NCI-H69 (cell line): ENCODE results near the gene NPW.

Experiments used
- DNase-seq: peaks from one replicate; lab custom pipeline; 2025; lab: John Stamatoyannopoulos, UW

Gene NPW

DNA sequence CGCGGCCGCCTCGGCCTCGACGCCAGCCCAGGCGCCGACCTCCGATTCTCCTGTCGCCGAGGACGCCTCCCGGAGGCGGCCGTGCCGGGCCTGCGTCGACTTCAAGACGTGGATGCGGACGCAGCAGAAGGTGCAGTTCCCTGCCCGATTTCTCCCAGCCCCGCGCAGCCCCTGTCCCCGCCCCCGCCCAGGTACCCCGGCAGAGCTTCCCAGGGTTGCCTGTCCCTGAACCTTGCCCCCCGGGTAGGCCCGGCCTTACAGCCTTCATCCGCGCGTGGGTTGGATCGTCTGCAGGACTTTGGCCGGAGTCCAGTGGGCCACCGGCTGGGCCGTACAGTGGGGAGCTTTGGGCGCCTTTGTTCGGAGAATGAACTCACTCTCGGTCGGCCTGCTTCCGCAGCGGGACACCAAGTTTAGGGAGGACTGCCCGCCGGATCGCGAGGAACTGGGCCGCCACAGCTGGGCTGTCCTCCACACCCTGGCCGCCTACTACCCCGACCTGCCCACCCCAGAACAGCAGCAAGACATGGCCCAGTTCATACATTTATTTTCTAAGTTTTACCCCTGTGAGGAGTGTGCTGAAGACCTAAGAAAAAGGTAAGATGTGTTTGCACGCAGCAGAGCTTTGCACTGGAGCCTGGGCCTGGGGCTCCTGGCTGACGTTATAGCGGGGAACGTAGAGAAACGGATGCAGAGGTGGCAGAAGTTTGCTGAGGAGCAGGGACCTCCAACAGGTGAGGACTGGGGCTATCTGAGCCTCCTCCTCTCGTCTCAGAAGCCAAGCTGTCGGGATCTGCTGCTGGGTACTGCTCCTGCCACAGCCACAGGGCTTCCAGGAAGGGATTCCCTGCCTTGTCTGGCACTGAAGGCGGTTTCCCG is 35.0 kb upstream of the NPW start:
- peak; percentile 74 for DNase-seq

DNA sequence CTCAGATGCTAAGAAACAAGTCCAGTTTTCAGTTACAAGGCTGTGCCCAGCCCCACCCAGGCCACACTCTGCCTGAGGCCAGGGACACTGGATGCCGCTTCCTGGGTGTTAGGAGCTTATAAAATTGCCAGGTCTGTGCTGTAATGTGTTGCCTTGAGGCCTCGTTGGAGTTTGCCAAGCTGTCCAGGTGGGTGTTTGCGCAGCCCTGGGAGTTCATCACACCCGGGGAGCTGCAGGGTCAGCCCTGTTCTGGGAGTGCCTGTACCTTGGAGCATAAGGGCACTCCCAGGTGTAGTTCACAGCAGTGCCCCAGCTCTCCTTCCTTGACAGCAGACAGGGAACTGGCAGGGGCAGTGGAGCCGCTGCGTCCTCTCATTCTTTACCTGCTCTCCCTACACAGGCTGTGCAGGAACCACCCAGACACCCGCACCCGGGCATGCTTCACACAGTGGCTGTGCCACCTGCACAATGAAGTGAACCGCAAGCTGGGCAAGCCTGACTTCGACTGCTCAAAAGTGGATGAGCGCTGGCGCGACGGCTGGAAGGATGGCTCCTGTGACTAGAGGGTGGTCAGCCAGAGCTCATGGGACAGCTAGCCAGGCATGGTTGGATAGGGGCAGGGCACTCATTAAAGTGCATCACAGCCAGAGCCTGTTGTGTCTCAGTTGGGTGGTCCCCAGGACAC is 34.0 kb upstream of the NPW start:
- no peak for DNase-seq

DNA sequence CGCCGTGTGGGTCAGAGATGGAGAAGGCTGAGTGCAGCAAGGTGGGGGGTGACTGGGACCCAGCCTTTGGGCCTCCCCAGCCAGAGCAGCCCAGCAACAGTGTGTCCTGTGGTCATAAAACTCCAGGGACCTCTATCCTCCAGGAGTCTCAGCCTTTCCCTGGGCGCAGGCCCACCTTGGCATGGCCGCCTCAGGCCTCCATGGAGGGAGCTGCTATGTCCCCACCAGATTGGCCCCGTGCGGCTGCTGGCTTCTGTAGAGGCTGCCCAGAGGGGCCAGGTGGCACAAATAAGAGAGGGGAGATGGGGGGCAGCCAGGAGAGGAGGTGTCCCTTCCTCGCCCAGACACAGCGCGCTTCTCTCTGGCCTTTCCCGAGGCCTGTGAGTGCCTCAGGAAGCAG is 32.4 kb upstream of the NPW start:
- no peak for DNase-seq

DNA sequence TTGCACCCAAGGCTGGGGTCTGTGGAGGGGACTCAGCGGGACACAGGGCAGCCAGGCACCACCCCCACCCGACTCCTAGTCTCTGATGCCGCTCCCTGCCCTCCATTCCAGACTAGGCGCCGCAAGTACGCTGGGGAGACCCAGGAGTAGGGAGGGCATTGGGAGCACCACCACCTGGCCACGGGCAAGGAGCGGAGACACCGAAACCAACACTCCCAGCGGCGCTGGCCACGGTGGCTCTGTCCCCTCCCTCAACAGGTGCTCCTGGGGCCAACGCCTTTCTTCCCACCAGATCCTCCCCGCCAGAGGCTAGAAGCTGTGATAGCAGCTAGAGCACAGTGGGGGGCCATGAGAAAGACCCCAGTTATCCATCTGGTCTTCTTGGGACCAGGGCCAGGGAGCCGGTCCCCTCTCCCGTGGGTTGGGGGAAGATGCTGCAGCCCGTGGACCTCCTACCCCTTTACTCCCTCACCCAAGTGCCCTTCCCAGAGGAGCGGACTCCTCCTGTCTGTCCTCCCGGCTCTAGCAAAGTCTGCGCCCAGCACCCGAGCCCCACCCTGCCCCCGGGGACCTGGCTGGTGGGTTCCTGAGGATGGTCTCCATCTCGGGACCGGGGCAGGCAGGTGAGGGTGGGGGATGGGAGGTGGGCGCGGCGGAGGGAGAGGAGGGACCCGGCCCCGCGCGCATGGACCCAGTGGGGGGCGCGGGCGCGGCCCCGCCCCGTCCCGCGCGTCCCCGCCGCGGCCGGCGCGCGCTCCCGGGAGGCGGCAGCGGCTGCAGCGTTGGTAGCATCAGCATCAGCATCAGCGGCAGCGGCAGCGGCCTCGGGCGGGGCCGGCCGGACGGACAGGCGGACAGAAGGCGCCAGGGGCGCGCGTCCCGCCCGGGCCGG is 30.1 kb upstream of the NPW start, which contains the start of gene SYNGR3:
SYNGR3 (plus strand) TSS at position 762 of the 892 bp plus-strand sequence. CDS start 133 bp downstream, outside the sequence.
- DNase-seq: peak; percentile 90

DNA sequence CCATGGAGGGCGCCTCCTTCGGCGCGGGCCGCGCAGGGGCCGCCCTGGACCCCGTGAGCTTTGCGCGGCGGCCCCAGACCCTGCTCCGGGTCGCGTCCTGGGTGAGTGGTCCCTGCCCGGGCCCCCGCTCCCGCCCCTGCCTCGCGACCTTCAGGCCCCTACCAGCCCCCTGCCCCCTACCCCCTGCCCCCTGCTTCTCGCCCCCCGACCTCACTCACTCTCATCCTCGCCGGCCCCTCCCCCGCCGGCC is 29.6 kb upstream of the NPW start:
- DNase-seq: no peak

DNA sequence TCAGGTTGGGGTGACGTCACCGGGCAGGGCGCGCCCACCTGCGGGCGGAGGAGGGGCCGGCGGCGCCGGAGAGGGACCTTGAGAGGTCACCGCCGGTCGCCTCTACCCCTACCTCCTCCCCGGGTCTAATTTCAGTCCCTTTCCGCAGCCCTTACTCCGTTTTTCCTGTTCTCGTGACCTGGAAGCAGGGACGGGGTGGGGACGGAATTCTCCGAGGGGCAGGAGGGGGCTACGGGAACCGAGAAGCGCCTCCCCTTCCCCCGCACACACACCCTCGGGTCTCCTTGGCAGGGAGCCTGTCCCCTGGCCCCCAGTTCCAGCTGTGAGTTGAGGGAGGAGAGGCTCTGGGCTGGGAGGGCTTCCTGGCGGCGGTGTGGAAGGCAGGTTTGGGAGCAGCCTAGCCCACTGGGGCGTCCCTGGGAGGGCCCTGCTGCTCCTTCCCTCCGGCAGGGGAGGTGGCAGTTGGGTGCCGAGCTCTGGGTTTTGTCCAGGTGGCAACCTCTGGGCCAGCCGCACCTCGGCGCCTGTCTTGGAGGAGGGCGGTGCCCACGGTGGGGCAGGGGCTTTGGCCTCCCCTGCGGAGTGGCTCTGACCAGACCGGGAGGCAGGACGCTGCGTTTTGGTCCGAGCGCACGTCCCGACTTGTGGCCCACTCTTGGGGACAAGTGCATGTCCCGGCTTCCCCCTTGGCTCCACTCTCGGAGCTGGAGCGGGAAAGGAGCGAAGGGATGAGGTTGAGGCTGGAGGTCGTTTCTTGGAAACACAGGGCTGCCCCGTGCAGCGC is 29.0 kb upstream of the NPW start:
- peak; percentile 83 for DNase-seq

DNA sequence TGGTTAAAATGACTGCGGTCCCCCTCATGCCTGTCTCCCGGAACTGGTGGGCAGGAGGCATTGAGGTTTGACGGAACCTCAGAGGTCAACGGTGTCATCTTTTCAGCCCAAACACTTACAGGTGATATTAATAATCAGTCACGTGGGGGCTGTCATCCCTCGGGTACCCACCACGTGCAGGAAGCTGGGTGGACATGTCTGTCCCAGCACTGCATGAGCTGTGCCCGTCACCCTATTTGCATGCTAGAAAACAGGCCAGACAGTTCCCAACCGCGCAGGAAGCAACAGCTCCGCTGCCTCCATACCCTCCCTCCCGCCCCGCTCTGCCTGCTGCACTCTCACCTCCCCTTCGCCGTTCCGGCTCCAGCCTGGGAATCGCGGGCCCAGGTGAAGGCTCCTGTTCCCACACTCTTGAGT is 28.4 kb upstream of the NPW start:
- peak; percentile 36 for DNase-seq

DNA sequence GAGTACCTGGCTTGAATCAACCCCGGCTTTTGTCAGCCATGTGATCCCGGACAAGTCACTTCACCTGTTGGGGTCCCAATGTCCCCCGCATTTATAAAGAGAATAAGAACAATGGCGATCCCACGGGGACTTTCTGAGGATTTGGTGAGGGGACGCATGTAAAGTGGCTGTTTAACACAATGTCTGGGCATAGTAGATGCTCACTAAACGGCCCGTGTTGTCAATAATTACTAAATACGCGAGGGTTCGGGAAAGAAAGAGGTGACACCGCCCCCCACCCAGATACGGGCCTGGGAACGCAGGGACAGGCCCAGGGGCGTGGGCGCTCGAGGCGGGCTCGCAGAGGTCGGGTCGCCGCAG is 28.0 kb upstream of the NPW start:
- DNase-seq: no peak

DNA sequence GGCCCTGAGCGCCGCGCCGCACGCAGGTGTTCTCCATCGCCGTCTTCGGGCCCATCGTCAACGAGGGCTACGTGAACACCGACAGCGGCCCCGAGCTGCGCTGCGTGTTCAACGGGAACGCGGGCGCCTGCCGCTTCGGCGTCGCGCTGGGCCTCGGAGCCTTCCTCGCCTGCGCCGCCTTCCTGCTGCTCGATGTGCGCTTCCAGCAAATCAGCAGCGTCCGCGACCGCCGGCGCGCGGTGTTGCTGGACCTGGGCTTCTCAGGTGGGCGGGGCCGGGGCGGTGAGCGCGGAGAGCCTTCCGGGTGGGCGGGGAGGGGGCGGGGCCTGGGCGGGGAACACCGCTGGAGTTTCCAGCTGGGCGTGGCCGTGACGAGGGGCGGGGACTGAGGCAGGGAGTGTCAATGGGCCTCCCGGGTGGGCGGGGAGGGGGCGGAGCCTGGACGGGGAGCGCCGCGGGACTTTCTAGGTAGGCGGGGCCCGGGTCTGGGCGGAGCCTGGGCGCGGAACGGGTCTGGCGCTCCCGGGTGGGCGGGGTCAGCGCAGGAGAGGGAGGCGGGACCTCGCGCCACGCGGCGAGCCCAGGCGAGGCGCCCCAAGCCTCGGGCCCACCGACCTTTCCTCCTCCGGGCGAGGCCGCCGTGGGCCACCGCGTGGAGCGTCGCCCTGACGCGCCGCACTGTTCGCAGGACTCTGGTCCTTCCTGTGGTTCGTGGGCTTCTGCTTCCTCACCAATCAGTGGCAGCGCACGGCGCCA is 27.5 kb upstream of the NPW start:
- peak; percentile 49 for DNase-seq

DNA sequence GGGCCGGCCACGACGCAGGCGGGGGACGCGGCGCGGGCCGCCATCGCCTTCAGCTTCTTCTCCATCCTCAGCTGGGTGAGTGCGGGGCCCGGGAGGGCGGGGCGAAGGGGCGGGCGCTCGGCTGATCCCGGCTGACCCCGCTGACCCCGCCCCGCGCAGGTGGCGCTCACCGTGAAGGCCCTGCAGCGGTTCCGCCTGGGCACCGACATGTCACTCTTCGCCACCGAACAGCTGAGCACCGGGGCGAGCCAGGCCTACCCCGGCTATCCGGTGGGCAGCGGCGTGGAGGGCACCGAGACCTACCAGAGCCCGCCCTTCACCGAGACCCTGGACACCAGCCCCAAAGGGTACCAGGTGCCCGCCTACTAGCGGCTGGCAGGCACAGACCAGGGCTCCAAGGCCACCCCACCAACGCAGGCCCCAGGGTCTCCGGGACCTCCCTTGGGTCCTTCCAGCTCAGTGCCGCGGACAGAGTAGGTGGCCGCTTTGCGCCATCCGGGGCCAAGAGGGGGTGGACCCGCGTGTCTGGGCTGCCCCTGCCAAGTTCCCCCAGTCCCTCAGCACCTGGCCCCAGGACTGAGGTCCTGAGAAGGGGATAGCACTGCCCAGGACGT is 26.8 kb upstream of the NPW start:
- DNase-seq: no peak

DNA sequence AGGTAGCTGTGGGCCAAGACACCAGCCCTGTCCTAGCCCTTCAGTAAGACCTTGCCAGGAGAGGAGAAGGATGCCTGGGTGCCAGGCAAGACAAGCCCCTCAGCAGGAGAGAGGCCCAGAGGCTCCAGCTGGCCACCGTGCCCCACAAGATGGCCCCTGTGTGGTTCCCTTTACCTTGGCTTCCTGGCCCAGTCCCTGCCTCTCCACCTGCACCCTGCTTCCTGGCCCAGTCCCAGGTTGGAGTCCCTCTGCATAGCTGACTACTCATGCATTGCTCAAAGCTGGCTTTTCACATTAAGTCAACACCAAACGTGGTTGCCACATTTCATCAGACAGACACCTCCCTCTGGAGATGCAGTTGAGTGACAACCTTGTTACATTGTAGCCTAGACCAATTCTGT is 25.9 kb upstream of the NPW start:
- peak; percentile 35 for DNase-seq

DNA sequence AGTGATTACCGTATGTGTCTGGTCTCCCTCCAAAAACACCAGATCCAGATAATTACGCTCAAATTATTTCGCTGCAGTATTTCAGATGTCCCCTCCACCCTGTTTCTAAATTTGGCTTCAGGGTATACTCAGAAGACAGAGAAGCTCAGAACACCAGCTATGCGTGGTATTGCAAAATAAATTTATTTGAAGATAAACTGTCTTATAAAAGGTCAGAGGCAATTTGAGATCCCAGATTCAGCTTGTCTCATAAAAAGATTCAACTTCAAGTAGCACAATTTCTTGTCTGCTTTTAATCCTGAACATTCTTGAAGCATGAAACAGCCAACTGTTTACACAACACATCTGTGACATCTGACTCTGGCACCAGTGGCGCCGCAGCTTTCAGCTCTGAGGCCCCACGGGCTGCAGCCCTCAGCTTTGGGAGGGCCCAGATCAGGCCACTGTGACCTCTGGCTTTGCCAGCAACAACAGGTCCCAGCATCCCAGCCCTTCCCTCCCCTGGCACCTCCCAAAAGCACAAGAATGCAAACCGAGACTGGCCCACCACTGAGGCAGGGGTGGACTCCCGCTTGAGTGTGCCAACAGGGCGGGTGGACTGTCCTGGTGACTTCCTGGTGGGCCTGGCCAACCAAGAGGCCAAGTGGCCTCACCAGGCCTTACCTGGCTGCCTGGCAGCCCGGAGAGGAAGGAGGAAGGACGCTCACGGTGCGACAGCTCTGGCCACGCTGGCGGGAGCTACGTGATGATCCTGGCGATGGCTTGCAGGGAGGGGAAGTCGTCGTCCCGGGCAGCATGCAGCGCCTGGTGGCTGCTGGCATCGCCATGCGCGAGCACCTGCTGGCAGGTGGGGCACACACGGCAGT is 21.9 kb upstream of the NPW start:
- no peak for DNase-seq

DNA sequence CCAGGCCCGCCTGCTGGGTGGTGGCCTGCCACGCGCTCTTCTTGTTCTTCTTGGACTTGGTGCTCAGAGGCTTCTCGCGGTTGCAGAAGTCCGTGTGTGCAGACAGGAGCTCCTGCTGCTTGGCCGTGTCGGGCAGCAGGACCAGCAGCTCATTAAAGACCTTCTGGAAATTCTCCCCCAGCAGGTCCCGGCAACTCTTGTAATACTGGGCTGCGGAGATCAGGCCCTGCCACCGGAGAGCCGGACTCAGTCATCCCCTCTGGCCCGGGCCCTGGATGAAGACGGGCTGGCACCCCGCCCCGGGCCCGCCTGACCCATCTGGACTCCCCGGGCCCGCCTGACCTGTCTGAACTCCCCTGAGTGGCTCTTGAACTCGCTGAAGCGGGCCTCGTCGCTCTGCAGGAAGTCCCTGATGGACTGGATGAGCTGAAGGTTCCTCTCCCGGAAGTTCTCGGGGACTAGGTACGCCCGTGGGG is 21.2 kb upstream of the NPW start:
- DNase-seq: no peak

DNA sequence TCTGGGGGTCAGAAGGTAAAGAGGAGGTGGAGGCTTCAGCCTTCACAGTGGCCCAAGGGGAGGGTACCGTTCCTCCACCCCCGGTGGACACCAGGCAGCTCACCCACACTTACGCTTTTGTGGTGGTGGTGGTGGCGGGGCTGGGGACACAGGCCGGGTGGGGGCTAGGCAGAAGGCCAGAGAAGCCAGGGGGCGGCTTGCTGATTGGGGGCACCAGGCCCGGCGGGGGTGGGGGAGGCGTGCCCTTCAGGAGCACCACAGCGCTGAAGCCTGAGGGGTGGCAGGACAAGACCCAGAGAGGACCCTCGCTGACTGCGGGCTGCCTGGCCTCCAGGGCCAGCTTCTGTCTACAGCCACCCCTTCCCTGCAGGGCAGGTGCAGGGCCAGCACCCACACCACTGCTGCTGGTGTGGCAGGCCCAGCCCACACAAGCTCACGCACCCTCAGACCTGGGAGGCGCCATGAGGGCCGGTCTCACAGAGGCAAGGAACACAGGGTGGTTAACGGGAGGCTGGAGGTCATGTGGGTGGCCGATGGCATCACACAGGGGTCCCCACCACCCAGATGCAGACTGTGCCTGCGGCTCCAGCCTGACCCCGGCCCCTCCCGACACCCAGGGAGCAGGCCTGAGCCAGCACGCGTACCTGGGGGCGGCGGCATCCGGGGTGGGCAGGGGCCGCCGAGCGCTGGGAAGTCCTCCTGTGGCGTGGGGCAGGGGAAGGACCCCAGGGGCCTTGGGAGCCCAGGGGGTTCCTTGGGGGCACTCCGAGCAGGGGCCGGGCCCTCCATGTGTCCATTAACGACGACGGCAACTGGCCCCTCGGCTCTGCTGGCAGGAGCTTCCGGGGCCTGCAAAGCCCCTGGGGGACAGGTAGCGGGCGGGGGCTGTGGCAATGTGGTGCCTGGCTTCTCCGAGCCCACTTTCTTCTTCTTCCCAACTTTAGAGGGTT is 20.5 kb upstream of the NPW start:
- no peak for DNase-seq

DNA sequence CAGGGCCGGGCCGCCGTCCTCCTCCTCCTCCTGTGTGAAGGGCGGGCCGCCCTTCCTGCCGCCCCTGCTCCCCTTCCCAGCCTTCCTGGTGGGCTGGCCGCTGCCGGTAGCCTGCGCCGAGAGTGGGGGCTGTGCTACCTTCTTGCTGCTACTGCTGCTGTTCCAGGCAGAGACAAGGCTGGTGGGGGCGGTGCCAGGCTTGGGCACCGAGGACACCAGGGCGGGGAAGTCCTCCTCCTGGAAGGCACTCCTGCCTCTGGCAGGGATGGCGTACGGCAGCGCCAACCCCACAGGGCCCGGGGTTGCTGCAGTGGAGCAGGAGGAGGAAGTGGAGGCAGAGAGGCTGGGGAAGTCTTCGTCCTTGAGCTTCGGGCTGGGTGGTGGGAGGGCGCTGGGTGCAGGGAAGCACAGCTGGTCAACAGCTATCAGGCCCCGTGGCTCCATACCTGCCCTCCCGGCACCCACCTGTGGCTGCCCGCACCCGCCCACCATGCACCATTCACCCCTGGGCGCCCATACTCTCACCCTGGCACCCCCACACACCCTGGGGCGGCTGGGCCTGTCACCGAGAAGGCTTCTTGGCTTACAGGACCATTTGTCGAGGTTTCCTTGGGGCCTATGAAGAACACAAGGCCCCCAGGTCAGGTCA is 19.6 kb upstream of the NPW start:
- DNase-seq: no peak

DNA sequence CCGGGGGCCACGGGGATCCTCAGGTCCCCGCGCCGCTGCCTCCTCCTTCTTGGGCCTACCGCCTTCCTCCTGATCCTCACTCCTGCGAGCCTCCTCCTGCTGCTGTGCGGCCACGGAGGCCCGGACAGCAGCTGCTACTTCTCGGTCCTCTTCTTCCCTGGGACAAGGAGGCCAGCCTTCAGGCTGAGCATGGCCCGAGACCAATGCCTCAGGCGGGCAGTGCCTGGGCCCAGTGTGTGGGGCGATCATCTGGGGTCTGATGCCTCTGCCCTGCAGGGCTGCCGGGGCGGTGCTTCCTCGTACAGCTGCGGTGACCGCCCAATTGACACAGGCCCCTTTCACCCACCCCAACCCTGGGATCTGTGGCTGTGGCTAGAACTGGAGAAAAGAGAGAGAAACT is 18.6 kb upstream of the NPW start:
- DNase-seq: no peak

DNA sequence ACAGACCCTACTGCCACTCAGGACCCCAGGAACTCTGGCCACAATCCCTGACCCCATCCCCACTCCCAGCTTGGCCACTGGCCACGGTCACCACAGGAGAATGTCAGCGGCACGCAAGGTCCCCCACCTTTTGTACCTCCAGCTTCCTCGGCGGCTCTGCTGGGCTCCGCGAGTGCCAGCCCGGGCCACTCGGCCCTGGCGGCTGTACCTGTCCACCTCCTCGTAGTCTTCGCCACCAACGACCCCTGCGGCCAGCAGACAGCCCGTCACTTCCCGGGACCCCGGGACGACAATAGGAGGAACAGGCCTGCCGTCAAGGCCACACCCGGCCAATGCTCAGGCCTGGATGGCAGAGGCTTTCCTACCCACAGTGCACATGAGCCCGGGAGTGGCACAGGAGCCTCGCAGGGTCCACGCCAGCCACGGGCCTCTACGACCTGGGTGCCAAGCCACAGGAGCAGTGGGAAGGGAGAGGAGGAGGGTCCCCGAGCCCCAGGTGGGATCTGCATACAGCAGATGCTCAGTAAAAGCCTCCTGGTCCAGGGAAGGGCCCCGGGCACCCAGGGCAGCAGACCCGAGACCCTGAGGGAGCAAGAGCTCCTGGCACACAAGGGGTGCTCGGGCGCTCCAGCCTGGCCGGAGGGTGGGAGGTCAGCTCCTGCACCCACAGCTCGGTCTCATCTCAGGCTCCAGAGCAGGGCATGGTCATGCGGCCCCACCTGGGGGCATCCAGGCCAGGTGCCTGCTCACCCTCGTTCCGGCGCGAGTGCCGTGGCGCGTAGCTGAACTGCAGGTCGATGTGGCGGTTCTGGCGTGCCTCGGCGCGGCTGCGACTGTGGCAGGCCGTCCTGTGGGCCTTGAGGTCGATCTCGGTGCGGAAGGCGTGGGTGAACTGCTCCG is 17.9 kb upstream of the NPW start:
- no peak for DNase-seq
